Neuronal stem cell (in vitro differentiated cells): ENCODE measurements around the gene NTPCR.

Experiments used
- DNase-seq: peaks from one replicate; pipeline ENCODE4 v3.0.0-alpha.2; 2013; ENCODE audit warnings: low spot score
- H2AFZ ChIP-seq: one replicate; pipeline ENCODE4 v1.6.1; 2013; ENCODE audit warnings: mild to moderate bottlenecking, low read length, inconsistent platforms
- H2AK5ac ChIP-seq: 2 replicates; pipeline ENCODE4 v1.6.1; 2013; ENCODE audit warnings: low read depth, mild to moderate bottlenecking, inconsistent platforms, low read length, moderate library complexity, mixed read lengths
- H2BK120ac ChIP-seq: 2 replicates; pipeline ENCODE4 v1.6.1; 2013; ENCODE audit warnings: low read depth, mild to moderate bottlenecking, inconsistent platforms, low read length, moderate library complexity, mixed read lengths
- H2BK12ac ChIP-seq: one replicate; pipeline ENCODE4 v1.6.1; 2013; ENCODE audit warnings: low read length, inconsistent platforms
- H2BK15ac ChIP-seq: 2 replicates; pipeline ENCODE4 v1.6.1; 2013; ENCODE audit warnings: mild to moderate bottlenecking, low read length, inconsistent platforms, mixed read lengths
- H2BK5ac ChIP-seq: one replicate; pipeline ENCODE4 v1.6.1; 2013; ENCODE audit warnings: inconsistent platforms, mild to moderate bottlenecking, low read length, moderate library complexity
- H3K14ac ChIP-seq: one replicate; pipeline ENCODE4 v1.6.1; 2013; ENCODE audit warnings: low read length, inconsistent platforms
- H3K18ac ChIP-seq: 2 replicates; pipeline ENCODE4 v1.6.1; 2013; ENCODE audit warnings: low read length, inconsistent platforms
- H3K23ac ChIP-seq: 2 replicates; pipeline ENCODE4 v1.6.1; 2013; ENCODE audit warnings: low read depth, mild to moderate bottlenecking, mixed read lengths, low read length, inconsistent platforms; ENCODE audit not compliant: poor library complexity
- H3K27ac ChIP-seq: replicated peaks from 3 replicates; pipeline ENCODE4 v1.5.1; 2013; ENCODE audit warnings: low read length, inconsistent platforms
- H3K27me3 ChIP-seq, 3 experiments: 2 replicates each; pipeline ENCODE4 v1.6.1; 2013; ENCODE audit warnings: low read length in 3 of 3, mild to moderate bottlenecking in 2 of 3, inconsistent platforms in 1 of 3, low read depth in 1 of 3, mixed read lengths in 1 of 3, moderate library complexity in 1 of 3; ENCODE audit not compliant: control insufficient read depth in 3 of 3, insufficient read depth in 3 of 3
- H3K36me3 ChIP-seq, 2 donors: replicated peaks in 1 of 2; 2 replicates each; pipeline ENCODE4 v1.6.1; 2013; ENCODE audit warnings: low read length in 2 of 2; ENCODE audit not compliant: control insufficient read depth in 2 of 2, insufficient read depth in 2 of 2
- H3K4ac ChIP-seq: 2 replicates; pipeline ENCODE4 v1.6.1; 2013; ENCODE audit warnings: inconsistent platforms, mild to moderate bottlenecking, low read length, moderate library complexity
- H3K4me1 ChIP-seq, 2 donors: 1 replicate in 1 of 2; 2 replicates in 1 of 2; pipeline ENCODE4 v1.6.1; 2013; ENCODE audit warnings: low read length in 2 of 2, low read depth in 1 of 2; ENCODE audit not compliant: control insufficient read depth in 2 of 2, insufficient read depth in 1 of 2
- H3K4me2 ChIP-seq: one replicate; pipeline ENCODE4 v1.6.1; 2013; ENCODE audit warnings: mild to moderate bottlenecking, low read length, inconsistent platforms; ENCODE audit not compliant: insufficient read depth, poor library complexity, severe bottlenecking
- H3K4me3 ChIP-seq, 2 donors: 2 replicates each; pipeline ENCODE4 v1.5.1; 2013; ENCODE audit warnings: low read length in 2 of 2, mild to moderate bottlenecking in 2 of 2, inconsistent platforms in 1 of 2, moderate library complexity in 1 of 2
- H3K79me1 ChIP-seq: one replicate; pipeline ENCODE4 v1.6.1; 2013; ENCODE audit warnings: low read depth, mild to moderate bottlenecking, inconsistent platforms, low read length, moderate library complexity
- H3K9ac ChIP-seq: one replicate; pipeline ENCODE4 v1.6.1; 2013; ENCODE audit warnings: mild to moderate bottlenecking, low read depth, low read length, inconsistent platforms; ENCODE audit not compliant: poor library complexity
- H3K9me3 ChIP-seq, 2 donors: replicated peaks in 1 of 2; 2 replicates each; pipeline versions ENCODE3 to v1.6.1; 2013; ENCODE audit warnings: low read length in 2 of 2, mild to moderate bottlenecking in 2 of 2, inconsistent platforms in 1 of 2, low read depth in 1 of 2, mixed read lengths in 1 of 2, moderate library complexity in 1 of 2; ENCODE audit not compliant: control insufficient read depth in 2 of 2, insufficient read depth in 1 of 2
- H4K8ac ChIP-seq: one replicate; pipeline ENCODE4 v1.6.1; 2013; ENCODE audit warnings: low read depth, mild to moderate bottlenecking, inconsistent platforms, low read length, moderate library complexity
- H4K91ac ChIP-seq: one replicate; pipeline ENCODE4 v1.6.1; 2013; ENCODE audit warnings: low read length, low read depth, mild to moderate bottlenecking, inconsistent platforms; ENCODE audit not compliant: poor library complexity
- WGBS, 2 donors: extraction: QIAGEN DNeasy Blood & Tissue Kit; methylation state at CpG; one replicate each; pipeline ENCODE4 v1.1.7; 2013; ENCODE audit warnings: missing lambda C conversion rate in 2 of 2, mixed read lengths in 1 of 2; ENCODE audit not compliant: insufficient read length in 2 of 2, insufficient replicate concordance in 1 of 2; ENCODE audit errors: extremely low coverage in 2 of 2; 5-methylcytosine and 5-hydroxymethylcytosine counted together

NTPCR gene

DNA sequence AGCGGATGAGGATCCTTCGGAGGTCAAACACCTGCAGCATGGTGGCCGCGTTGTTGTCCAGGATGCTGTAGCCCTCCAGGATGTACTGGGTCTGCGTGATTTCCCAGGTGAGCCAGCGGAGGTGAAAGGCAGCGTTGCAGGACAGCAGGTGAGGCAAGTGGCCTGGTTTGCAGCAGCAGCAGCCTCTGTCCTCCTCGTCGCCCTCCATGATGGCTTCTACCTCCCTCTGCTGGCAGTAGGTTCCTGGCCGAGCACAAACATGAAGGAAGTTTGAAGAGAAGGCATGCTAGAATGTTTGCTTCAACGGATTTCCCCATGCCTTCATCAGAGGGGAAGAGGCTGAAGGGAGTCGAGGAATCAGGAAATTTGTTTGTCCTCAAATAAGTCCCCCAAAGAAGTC, 74.7 kb downstream of the NTPCR start:
- H2BK15ac ChIP-seq: no peak overlapping the region
- H3K27ac ChIP-seq: no peak overlapping the region
- DNase-seq: peak; percentile 21
- H2BK12ac ChIP-seq: no peak overlapping the region
- H3K4me2 ChIP-seq: no peak overlapping the region
- H2AK5ac ChIP-seq: no peak overlapping the region
- no peak overlapping the region for H3K9ac ChIP-seq
- WGBS, 2 donors: no CpG with 5 or more reads among the region's 12 CpGs
- no peak overlapping the region for H3K18ac ChIP-seq
- H3K14ac ChIP-seq: no peak overlapping the region
- H2BK5ac ChIP-seq: no peak overlapping the region
- H4K8ac ChIP-seq: no peak overlapping the region
- no peak overlapping the region for H2AFZ ChIP-seq
- H3K27me3 ChIP-seq: no peaks in the 10 kb centered on the region
- H2BK120ac ChIP-seq: no peak overlapping the region
- H4K91ac ChIP-seq: no peak overlapping the region
- H3K23ac ChIP-seq: no peak overlapping the region
- peaks cover 5 to 11% of the 10 kb centered on the region in 2 donors for H3K4me1 ChIP-seq
- H3K9me3 ChIP-seq: no peaks in the 10 kb centered on the region
- H3K36me3 ChIP-seq: no peaks in the 10 kb centered on the region
- no peak overlapping the region for H3K4me3 ChIP-seq
- H3K4ac ChIP-seq: no peak overlapping the region
- H3K79me1 ChIP-seq: no peaks in the 10 kb centered on the region

DNA sequence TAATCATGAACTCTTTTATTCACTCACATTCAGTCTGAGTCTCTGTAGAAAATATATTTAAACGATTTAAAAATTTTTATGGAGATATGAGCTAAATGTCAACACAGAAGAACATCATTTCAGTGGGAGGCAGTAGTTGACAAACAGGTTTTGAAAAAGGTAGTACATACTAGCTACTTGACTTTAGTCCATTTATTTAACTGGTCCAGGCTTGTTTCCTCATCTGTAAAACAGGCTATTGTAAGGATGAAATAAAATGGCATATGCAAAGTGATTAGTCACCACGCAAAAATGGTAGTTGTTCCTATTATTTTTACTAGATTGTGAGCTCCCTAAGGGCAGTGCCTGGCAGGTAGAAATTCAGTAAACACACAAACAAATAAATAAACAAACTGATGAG, 75.2 kb downstream of the NTPCR start:
- Histone ChIP-seq H2BK12ac (no peak overlapping the region), H3K4ac (no peak overlapping the region), H3K36me3 (no peaks in the 10 kb centered on the region), H4K91ac (no peak overlapping the region), H2AFZ (no peak overlapping the region), H4K8ac (no peak overlapping the region), H3K4me3 (no peak overlapping the region), H3K27ac (no peak overlapping the region), H3K27me3 (no peaks in the 10 kb centered on the region), H3K4me2 (no peak overlapping the region), H2BK5ac (no peak overlapping the region), H3K14ac (no peak overlapping the region), H3K18ac (no peak overlapping the region), H3K9me3 (no peaks in the 10 kb centered on the region), H3K79me1 (no peaks in the 10 kb centered on the region), H3K23ac (no peak overlapping the region), H2BK120ac (no peak overlapping the region), H2AK5ac (no peak overlapping the region), H3K9ac (no peak overlapping the region), H3K4me1 (peaks cover 3 to 6% of the 10 kb centered on the region in 2 donors), H2BK15ac (no peak overlapping the region)
- no peak for DNase-seq
- no CpG with 5 or more reads among the region's 2 CpGs for WGBS, 2 donors

DNA sequence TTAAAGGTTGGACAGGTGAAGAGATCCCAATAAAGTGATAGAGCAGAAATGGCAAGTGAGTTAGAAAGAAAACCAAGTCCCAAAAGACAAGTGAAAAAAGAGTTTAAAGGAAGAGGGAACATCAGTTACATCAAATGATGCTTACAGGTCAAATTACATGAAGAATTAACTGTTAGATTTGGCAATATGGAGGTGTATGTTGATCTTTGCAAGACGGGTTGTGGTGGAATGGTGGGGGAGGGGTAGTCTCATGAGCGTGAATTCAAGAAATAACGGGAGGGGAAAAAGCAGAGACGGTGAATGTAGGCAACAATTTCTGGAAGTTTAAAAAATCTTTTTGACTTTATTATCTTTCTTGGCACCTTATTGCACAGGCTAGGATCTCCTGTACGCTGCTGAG, 76.6 kb downstream of the NTPCR start:
- no peak overlapping the region for H3K18ac ChIP-seq
- no peak overlapping the region for H2BK120ac ChIP-seq
- no peak overlapping the region for H2AFZ ChIP-seq
- no peak overlapping the region for H3K23ac ChIP-seq
- H3K79me1 ChIP-seq: no peaks in the 10 kb centered on the region
- H3K27ac ChIP-seq: no peak overlapping the region
- no peaks in the 10 kb centered on the region for H3K4me1 ChIP-seq
- H3K14ac ChIP-seq: no peak overlapping the region
- no peak overlapping the region for H2BK12ac ChIP-seq
- no peak overlapping the region for H4K91ac ChIP-seq
- H2BK15ac ChIP-seq: no peak overlapping the region
- DNase-seq: no peak
- no CpG with 5 or more reads among the region's 5 CpGs for WGBS, 2 donors
- no peak overlapping the region for H2BK5ac ChIP-seq
- no peaks in the 10 kb centered on the region for H3K27me3 ChIP-seq
- no peak overlapping the region for H3K4ac ChIP-seq
- H3K9me3 ChIP-seq: no peaks in the 10 kb centered on the region
- H3K4me3 ChIP-seq: no peak overlapping the region
- no peak overlapping the region for H3K9ac ChIP-seq
- H3K36me3 ChIP-seq: no peaks in the 10 kb centered on the region
- H2AK5ac ChIP-seq: no peak overlapping the region
- no peak overlapping the region for H3K4me2 ChIP-seq
- H4K8ac ChIP-seq: no peak overlapping the region

DNA sequence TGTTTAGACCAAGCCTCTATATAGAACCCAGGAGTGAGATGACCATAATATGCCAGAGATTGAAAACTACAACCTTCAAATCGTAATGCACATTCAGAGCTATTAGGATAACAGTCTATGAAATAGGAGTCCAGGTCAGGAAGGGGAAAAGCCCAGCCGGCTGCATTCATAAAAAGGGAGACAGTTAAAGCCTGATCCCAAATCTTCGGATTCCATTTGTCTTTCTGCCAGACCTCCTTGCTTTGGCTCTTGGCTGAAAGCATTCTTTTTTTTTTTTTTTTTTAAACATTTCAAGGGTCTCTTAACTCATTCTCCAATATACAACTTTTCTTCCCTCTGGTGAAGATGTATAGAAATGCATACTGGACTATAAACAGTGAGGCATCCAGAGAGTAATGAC, 81.1 kb downstream of the NTPCR start:
- Histone ChIP-seq H3K18ac (no peak overlapping the region), H2BK15ac (no peak overlapping the region), H3K79me1 (no peaks in the 10 kb centered on the region), H2BK120ac (no peak overlapping the region), H3K27ac (no peak overlapping the region), H3K27me3 (no peaks in the 10 kb centered on the region), H3K9me3 (no peaks in the 10 kb centered on the region), H3K4me2 (no peak overlapping the region), H3K23ac (no peak overlapping the region), H3K4me1 (peaks cover 0 to 4% of the 10 kb centered on the region in 2 donors), H3K9ac (no peak overlapping the region), H2BK5ac (no peak overlapping the region), H4K91ac (no peak overlapping the region), H2AFZ (no peak overlapping the region), H3K36me3 (no peaks in the 10 kb centered on the region), H3K4me3 (no peak overlapping the region), H2AK5ac (no peak overlapping the region), H3K14ac (no peak overlapping the region), H3K4ac (no peak overlapping the region), H4K8ac (no peak overlapping the region), H2BK12ac (no peak overlapping the region)
- no CpG with 5 or more reads among the region's 3 CpGs for WGBS, 2 donors
- DNase-seq: no peak
